Activated CD8-positive, alpha-beta memory T cell treated with anti-CD3 and anti-CD28 coated beads for 1 hour (primary cell): ENCODE data around the gene ZNF780A.
"Not testable (repeated sequence)": the region's sequence is repeated elsewhere in the genome, so short reads cannot be mapped to it uniquely, and the experiment has no call there.

Experiments used
- DNase-seq, 2 donors: peaks; one replicate each; pipeline ENCODE4 v3.0.0-alpha.2; 2020; ENCODE audit warnings: low read depth in 1 of 2; ENCODE audit errors: extremely low read depth in 1 of 2

ZNF780A gene

DNA sequence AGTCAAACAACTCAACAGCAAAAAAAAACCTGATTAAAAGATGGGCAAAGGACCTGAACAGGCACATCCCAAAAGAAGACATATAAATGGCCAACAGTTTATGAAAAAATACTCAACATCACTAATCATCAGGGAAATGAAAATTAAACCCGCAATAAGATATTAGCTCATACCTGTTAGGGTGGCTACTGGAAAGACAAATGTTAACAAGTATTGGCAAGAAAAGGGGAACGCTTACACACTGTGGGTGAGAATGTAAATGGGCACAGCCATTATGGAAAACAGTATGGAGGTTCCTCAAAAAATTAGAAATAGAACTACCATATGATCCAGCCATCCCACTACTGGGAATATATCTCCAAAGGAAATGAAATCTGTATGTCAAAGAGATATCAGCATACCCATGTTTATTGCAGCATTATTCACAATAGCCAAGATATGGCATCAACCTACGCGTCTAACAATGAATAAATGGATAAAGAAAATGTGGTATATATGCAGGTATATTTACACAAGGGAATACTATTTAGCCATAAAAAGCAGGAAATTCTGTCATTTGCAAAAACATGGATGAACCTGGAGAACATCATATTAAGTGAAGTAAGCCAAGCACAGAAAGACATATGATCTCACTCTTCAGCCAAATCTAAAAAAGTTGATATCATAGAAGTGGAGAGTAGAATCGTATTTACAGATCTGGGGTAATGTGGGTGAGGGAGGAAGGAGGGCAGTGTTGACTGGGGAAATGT, 2.3 kb downstream of the ZNF780A start:
- DNase-seq: no peak

DNA sequence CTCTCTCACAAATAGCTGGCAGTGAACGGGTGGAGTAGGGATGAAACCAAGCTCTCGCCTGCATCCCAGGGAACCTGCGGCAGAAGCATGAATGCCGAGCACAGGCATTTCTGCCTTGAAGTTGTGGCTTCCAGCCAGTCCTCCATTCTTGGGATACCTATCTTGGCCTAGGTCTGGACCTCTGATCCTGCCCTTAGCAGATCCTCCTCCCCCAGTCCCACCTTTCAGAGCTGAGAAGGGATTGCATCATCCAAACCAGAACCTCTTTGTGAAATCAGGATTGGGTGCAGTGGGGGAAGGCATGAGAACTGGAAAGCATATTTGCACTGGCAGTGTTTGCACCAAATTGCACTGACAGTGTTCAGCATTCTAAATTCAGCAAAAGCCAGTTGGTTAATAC, 5.8 kb downstream of the ZNF780A start:
- DNase-seq: no peak

DNA sequence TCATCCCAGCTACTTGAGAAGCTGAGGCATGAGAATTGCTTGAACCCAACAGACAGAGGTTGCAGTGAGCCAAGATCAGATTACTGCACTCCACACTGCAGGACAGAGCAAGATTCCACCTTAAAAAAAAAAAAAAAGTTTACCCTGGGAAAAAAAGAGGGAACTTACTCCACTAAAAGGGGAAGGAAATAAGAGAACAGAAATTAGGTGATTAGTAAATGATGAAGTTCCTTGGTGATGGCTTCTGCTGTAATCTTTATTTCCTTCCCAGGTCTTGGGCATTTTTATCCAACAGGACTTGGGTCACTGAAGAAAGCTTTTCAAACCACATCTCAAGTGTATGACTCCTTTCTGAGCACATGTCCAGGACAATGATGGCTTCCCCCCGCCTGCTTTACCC, 9.3 kb downstream of the ZNF780A start:
- no peak for DNase-seq

DNA sequence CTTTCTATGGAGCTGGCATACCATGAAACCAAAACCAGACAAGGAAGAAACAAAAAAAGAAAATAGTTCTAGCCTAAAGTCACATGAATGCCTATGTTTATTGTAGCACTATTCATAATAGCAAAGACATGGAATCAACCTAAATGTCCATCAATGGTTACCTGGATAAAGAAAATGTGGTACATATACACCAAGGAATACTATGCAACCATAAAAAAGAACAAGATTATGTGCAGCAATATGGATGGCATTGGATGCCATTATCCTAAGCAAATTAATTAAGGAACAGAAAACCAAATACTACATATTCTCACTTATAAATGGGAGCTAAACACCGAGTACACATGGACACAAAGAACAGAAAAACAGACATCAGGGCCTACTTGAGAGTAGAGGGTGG, 10.5 kb downstream of the ZNF780A start:
- DNase-seq: no peak

- DNase-seq: no peak
These were observed 12.4 kb downstream of the ZNF780A start for GRCh38 chr19:40078377-40078776.

GRCh38 chr19:40070058-40070457, 20.7 kb downstream of the ZNF780A start:
- no peak for DNase-seq

- no peak for DNase-seq
These were observed 31.1 kb downstream of the ZNF780A start for GRCh38 chr19:40059624-40060023.

DNA sequence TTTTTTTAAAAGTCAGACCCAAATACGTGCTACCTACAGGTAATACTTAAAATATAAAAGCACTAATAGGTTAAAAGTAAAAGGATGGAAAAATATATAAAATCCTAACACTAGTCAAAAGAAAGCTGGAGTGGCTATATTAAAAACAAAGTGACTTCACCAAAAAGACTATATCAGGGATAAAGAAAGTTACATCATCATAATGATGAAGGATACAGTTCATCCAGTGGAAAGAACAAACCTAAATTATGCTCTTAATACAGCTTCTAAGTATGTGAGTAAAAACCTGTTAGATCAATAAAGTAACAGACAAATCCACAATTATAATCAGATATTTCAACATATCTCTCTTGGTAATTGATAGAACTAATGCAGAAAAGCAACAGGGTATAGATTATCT, 33.6 kb downstream of the ZNF780A start:
- DNase-seq: no peak

- DNase-seq: no peak
These were observed 34.2 kb downstream of the ZNF780A start for GRCh38 chr19:40056505-40056904.

DNA sequence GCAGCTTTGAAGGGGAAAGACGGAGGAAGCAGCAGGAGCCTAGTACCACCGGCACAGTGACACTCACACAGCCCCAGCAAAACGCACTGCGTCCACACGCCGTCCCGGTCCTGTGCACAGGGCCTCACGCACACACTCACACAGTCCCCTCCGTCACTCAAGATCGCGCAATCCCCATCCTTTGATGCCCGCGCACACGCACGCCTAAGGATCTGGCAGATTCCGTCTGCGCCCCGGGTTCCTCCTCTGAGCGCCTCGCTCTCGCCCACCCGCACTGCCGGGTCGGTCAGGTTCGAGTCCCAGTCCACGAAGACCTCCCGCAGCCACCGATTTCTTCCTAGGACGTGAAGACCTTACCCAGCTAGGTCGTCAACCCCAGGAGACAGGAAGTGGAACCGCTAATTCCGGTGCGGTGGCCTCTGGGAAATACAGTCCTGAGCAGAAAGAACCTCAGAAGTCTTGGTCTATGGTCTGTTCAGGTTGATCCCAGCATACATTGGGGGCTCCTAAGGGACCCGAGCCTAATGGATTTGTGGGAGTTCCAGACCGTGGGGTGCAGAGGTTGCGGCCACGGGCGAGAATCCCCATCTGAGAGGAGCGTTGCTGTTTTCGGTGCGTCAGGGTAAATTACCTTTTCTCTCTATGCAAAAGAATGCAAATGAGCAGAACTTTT, 34.8 kb downstream of the ZNF780A start, which contains the start of gene ZNF780B:
Gene ZNF780B (minus strand): TSS at position 400 of the 673 bp plus-strand sequence. CDS start 5,899 bp downstream, outside the sequence.
- peak; percentile 3 to 47 for DNase-seq

DNA sequence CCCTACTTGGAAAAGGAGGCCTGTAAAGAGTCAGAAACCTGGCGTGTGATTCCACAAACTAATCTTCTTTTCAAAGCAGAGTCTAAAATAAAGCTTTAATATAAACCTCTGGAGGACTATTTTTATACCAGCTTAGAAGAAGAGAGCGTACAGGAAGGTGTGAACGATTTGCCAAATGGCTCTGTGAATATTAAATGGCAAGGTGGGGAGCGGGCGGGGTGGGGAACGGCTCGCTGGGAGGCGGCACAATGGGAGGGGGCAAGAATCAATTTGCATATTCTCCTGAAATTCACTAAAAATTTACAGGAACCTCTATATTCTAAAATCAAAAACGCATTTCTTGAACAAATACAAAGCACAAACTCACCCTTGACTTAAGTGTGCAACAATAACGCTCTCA, 35.7 kb downstream of the ZNF780A start:
- no peak for DNase-seq

DNA sequence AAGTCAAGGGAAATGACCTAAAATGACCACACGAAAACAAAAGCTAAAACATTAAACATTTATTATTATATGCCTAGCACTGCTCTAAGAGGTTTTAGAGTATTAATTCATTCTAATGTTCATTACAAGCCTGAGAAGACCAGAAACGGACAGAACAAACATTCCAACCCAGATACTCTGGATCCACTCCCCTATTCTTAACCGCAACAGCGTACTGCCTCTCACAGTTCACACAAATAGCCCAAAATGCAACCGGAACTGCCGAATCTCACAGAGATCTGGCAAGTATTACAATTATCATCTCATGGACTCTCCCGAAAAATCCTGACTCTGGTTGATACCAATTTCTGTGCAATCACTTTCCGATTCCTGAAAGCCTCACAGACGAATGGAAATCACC, 36.1 kb downstream of the ZNF780A start:
- no peak for DNase-seq

- DNase-seq: no peak
These were observed 37.3 kb downstream of the ZNF780A start for GRCh38 chr19:40053491-40053890.

DNA sequence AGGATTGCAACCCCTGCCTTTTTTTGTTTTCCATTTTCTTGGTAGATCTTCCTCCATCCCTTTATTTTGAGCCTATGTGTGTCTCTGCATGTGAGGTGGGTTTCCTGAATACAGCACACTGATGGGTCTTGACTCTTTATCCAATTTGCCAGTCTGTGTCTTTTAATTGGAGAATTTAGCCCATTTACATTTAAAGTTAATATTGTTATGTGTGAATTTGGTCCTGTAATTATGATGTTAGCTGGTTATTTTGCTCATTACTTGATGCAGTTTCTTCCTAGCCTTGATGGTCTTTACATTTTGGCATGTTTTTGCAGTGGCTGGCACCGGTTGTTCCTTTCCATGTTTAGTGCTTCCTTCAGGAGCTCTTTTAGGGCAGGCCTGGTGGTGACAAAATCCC, 49.0 kb downstream of the ZNF780A start:
- not testable (repeated sequence) for DNase-seq

- not testable (repeated sequence) for DNase-seq
These were observed 52.7 kb downstream of the ZNF780A start for GRCh38 chr19:40038047-40038446.

- DNase-seq: no peak
These were observed 54.7 kb downstream of the ZNF780A start for GRCh38 chr19:40035996-40036395.

DNA sequence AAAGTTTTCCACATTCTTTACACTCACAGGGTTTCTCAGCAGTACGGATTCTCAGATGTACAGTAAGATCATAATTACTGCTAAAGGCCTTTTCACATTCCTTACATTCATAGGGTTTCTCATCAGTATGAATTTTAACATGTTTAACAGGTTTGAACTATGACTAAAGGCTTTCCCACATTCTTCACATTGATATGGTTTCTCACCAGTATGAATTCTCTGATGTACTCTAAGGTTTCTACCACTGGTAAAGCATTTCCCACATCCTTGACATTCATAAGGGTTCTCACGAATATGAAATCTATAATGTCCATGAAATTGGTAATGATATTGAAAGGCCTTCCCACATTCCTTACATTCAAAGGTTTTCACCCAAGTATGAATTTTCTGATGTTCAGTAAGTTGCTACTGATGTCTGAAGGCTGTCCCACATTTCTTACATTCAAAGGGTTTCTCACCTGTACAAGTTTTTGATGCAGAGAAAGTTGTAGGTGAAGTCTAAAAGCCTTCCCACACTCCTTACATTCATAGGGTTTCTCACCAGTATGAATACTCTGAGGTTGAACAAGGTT, 56.7 kb downstream of the ZNF780A start:
- no peak for DNase-seq

DNA sequence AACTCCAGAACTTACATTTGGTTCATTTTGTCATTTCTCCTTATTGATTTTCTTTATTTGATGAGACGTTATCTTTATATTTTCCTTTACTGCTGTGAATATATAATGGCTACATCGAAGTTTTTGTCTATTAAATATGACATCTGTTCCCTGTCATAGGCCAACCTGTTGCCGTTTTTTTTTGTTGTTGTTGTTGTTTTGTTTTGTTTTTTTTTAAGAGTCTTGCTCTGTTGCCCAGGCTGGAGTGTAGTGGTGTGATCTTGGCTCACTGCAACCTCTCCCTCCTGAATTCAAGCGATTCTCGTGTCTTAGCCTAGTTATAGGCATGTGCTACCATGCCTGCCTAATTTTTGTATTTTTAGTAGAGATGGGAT, 64.2 kb downstream of the ZNF780A start:
- DNase-seq: no peak

DNA sequence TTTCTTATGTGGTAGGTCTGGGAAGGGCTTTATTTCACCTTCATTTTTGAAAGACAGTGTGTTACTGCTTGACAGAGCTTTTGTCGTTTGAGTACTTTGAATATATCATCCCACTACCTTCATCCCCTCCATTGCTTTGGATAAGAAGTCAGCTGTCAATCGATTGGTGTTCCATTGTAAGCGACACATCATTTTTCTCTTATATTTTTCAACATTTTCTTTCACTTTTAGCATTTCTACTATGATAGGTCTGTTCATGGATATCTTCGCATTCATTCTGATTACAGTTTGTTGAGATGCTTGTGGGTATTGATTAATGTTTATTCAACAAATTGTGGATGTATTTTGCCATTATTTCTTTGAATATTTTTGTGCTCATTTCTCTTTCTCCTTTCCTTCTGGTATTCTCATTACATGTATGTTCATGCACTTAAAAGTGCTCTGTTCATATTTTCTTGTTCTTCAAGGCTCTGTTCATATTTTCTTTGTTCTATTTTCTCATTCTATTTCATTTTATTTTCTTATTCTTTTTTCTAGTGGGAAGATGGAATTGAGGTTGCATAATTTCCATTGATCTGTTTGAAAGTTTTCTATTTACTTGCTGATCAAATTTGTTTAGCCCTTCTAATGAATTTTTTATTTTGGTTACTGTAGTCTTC, 64.7 kb downstream of the ZNF780A start:
- no peak for DNase-seq

DNA sequence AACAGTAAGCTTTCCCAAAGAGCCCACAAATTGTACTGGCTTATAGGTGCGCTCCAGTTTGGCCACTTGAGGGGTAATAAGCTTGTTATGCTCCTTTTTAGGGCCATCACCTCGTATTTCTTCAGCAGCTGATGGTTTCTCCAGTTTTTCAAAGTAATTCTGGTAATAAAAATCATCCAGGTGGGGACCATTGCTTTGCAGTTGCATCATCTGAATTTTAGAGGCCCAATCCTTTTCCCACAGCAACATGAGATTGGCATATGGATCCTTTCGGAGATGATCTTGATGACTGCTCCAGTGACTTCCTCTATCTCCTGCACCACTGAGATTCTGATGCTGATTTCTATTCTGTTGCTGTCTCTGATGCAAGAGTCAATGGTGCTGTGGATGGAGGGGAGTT, 66.8 kb downstream of the ZNF780A start:
- no peak for DNase-seq
